GM12878 (cell line): Measurements from ENCODE around the gene SEC23IP. TPM values are rescaled to one million over a fixed set of nuclear protein-coding genes. Genes with fewer than 3 reads are reported as not detected.

Experiments
- ATAC-seq: fragments of 200-7000 bp; cut with Tn5 transposase; 3 replicates; pipeline ENCODE4 v1.9.1; 2020; ENCODE audit warnings: mild to moderate bottlenecking, moderate library complexity
- BruUV-seq: library from RNA; stranded (reverse); fragments of 400-500 nt; replicated peaks from 2 replicates; lab custom pipeline; 2021; lab: Mats Ljungman, UMichigan
- CTCF ChIA-PET: fragments of 300-600 bp; sonication (Branson Sonifier 250); formaldehyde crosslinking; extraction: SDS; loops from one replicate; lab custom pipeline; 2021; ENCODE audit warnings: inconsistent platforms; lab: Yijun Ruan, JAX
- POLR2A ChIA-PET: fragments of 350-600 bp; formaldehyde crosslinking; extraction: SDS; loops from one replicate; lab custom pipeline; 2021; ENCODE audit warnings: inconsistent platforms; lab: Charles Lee
- RAD21 ChIA-PET: fragments of 300-600 bp; sonication (Branson Sonifier 250); formaldehyde crosslinking; loops from one replicate; lab custom pipeline; 2023; ENCODE audit warnings: antibody characterized with exemption; ENCODE audit not compliant: unreplicated experiment; lab: Charles Lee
- SMC1A ChIA-PET: fragments of 300-600 bp; sonication (Branson Sonifier 250); formaldehyde crosslinking; loops from one replicate; lab custom pipeline; 2023; ENCODE audit not compliant: unreplicated experiment, uncharacterized antibody; lab: Charles Lee
- DNase-seq: peaks from one replicate; pipeline ENCODE4 v3.0.0-alpha.2; 2011; ENCODE audit warnings: low read depth, low spot score
- FAIRE-seq: peaks from 3 replicates; lab custom pipeline; 2011; peaks lifted over from hg19 to GRCh38; lab: Jason Lieb, UNC
- H2AFZ ChIP-seq: 2 replicates; pipeline ENCODE4 v1.6.0; 2011; ENCODE audit warnings: low read depth, low read length, control low read depth; ENCODE audit not compliant: control insufficient read depth
- H3K27ac ChIP-seq: 2 replicates; pipeline ENCODE4 v1.5.1; 2011; ENCODE audit warnings: control low read depth; ENCODE audit not compliant: control insufficient read depth, insufficient read depth
- H3K27me3 ChIP-seq, 2 experiments: replicated peaks in 1 of 2; 2 replicates each; pipeline versions ENCODE4 v1.6.0 to v1.6.1; 2011; ENCODE audit warnings: low read length in 1 of 2; ENCODE audit not compliant: control insufficient read depth in 2 of 2, insufficient read depth in 2 of 2
- H3K36me3 ChIP-seq, 2 experiments: 2 replicates each; pipeline ENCODE4 v1.5.1; 2011; ENCODE audit warnings: low read length in 1 of 2; ENCODE audit not compliant: control insufficient read depth in 2 of 2, insufficient read depth in 2 of 2
- H3K4me1 ChIP-seq: 2 replicates; pipeline ENCODE4 v1.6.1; 2011; ENCODE audit warnings: mild to moderate bottlenecking, low read length, moderate library complexity, mixed read lengths; ENCODE audit not compliant: control insufficient read depth, insufficient read depth
- H3K4me2 ChIP-seq: 2 replicates; pipeline ENCODE4 v1.6.0; 2011; ENCODE audit warnings: control low read depth; ENCODE audit not compliant: control insufficient read depth, insufficient read depth
- H3K4me3 ChIP-seq: fragments of 200-600 bp; sonication (generic); 2 replicates; pipeline ENCODE4 v1.5.1; 2016
- H3K79me2 ChIP-seq: 2 replicates; pipeline ENCODE4 v1.6.0; 2011; ENCODE audit warnings: low read length; ENCODE audit not compliant: control insufficient read depth, insufficient read depth
- H3K9ac ChIP-seq: 2 replicates; pipeline ENCODE4 v1.8.0; 2011; ENCODE audit warnings: low read length, control low read depth, mixed read lengths; ENCODE audit not compliant: control insufficient read depth, insufficient read depth
- H3K9me3 ChIP-seq: replicated peaks from 3 replicates; pipeline ENCODE4 v1.5.1; 2011; ENCODE audit warnings: mild to moderate bottlenecking, low read length; ENCODE audit not compliant: control insufficient read depth, insufficient read depth
- H4K20me1 ChIP-seq: 2 replicates; pipeline ENCODE4 v1.6.0; 2011; ENCODE audit not compliant: control insufficient read depth, insufficient read depth
- CBX5 ChIP-seq: sonication (generic); IDR thresholded peaks from 2 replicates; pipeline ENCODE4 v1.6.1; 2016; ENCODE audit warnings: low read depth, moderate library complexity, mild to moderate bottlenecking, inconsistent platforms
- CHD1 ChIP-seq: IDR thresholded peaks from 2 replicates; pipeline ENCODE4 v1.6.1; 2012; ENCODE audit warnings: low read depth, low read length, improper control_type of control experiment
- CHD4 ChIP-seq: fragments of 200-600 bp; sonication (generic); IDR thresholded peaks from 2 replicates; pipeline ENCODE4 v1.6.1; 2016; ENCODE audit warnings: mild to moderate bottlenecking
- CREM ChIP-seq: IDR thresholded peaks from 2 replicates; pipeline ENCODE4 v1.6.1; 2014; ENCODE audit warnings: antibody characterized with exemption, low read depth
- GABPA ChIP-seq: IDR thresholded peaks from 2 replicates; pipeline ENCODE4 v1.6.1; 2014; ENCODE audit warnings: antibody characterized with exemption, low read depth, mild to moderate bottlenecking, inconsistent platforms
- HDGF ChIP-seq: fragments of 450-650 bp; IDR thresholded peaks from 2 replicates; pipeline ENCODE4 v1.6.1; 2016; ENCODE audit warnings: antibody characterized with exemption
- IKZF1 ChIP-seq: fragments of 450-650 bp; conservative IDR thresholded peaks from 2 replicates; pipeline ENCODE4 v1.6.1; 2017; ENCODE audit warnings: antibody characterized with exemption, mild to moderate bottlenecking
- NBN ChIP-seq: fragments of 450-650 bp; IDR thresholded peaks from 2 replicates; pipeline ENCODE4 v1.6.1; 2016
- NR2F1 ChIP-seq: fragments of 450-650 bp; conservative IDR thresholded peaks from 2 replicates; pipeline ENCODE4 v1.6.1; 2017; ENCODE audit warnings: mild to moderate bottlenecking
- PAX5 ChIP-seq: IDR thresholded peaks from 2 replicates; pipeline ENCODE4 v1.6.1; 2011; ENCODE audit warnings: low read depth, low read length, borderline replicate concordance
- RB1 ChIP-seq: fragments of 450-650 bp; formaldehyde crosslinking; IDR thresholded peaks from 2 replicates; pipeline ENCODE4 v1.6.1; 2017; ENCODE audit warnings: mild to moderate bottlenecking, borderline replicate concordance
- SIX5 ChIP-seq: IDR thresholded peaks from 2 replicates; pipeline ENCODE4 v1.6.1; 2011; ENCODE audit warnings: mild to moderate bottlenecking, low read depth, low read length, moderate library complexity; ENCODE audit not compliant: severe bottlenecking
- SPI1 ChIP-seq: IDR thresholded peaks from 2 replicates; pipeline ENCODE4 v1.6.1; 2011; ENCODE audit warnings: low read depth, mild to moderate bottlenecking, low read length, moderate library complexity, borderline replicate concordance; ENCODE audit not compliant: insufficient read depth
- TARDBP ChIP-seq: IDR thresholded peaks from 2 replicates; pipeline ENCODE4 v1.6.1; 2016; ENCODE audit warnings: borderline replicate concordance
- YY1 ChIP-seq: IDR thresholded peaks from 2 replicates; pipeline ENCODE4 v1.6.1; 2011; ENCODE audit warnings: low read depth, mild to moderate bottlenecking, low read length
- ZNF622 ChIP-seq: fragments of 450-650 bp; IDR thresholded peaks from 2 replicates; pipeline ENCODE4 v1.6.1; 2017; ENCODE audit warnings: mild to moderate bottlenecking, inconsistent platforms
- in situ Hi-C: fragments of 300-500 bp; cut with MboI; formaldehyde crosslinking; loops from 9 replicates; pipeline ENCODE4 v1.14.3; 2018; ENCODE audit warnings: mixed read lengths
- intact Hi-C: fragments of 100-400 bp; cut with micrococcal nuclease; formaldehyde crosslinking; loops from one replicate; pipeline ENCODE4 v1.14.2; 2022; ENCODE audit not compliant: unreplicated experiment
- polyA plus RNA-seq, 11 experiments: library from polyadenylated mRNA; depleted of rRNA in 4 of 11; unstranded in 6 of 11; stranded (reverse) in 5 of 11; fragments of >200 nt; fragmentation: Nextera tagmentation in 4 of 11; fragmentation: Illumina TruSeq in 1 of 11; extraction: Ambion mirVana in 4 of 11; extraction: Trizol in 1 of 11; gene quantifications; 1 replicate in 1 of 11; 2 replicates in 10 of 11; pipeline versions ENCODE4 v1.2.1 to v1.2.3, GENCODE V29; 2011 to 2016; ENCODE audit warnings: inconsistent platforms in 2 of 11, missing spikeins in 2 of 11, low read depth in 1 of 11
- total RNA-seq, 4 experiments: library from RNA; depleted of rRNA in 3 of 4; stranded (reverse); fragments of >200 nt in 3 of 4; fragmentation: Illumina TruSeq in 1 of 4; extraction: Trizol in 1 of 4; gene quantifications; 2 replicates each; pipeline versions ENCODE4 v1.2.1 to v1.2.3, GENCODE V29; 2013 to 2021
- TF ChIP-seq, protein P1 (sequence below): fragments of 450-650 bp; formaldehyde crosslinking; IDR thresholded peaks from 2 replicates; pipeline ENCODE4 v1.4.0; 2020; ENCODE audit warnings: mild to moderate bottlenecking, moderate library complexity
- TF ChIP-seq, protein P2 (sequence below): fragments of 450-650 bp; IDR thresholded peaks from 2 replicates; pipeline ENCODE4 v1.6.1; 2017; ENCODE audit warnings: mild to moderate bottlenecking, moderate library complexity

Gene SEC23IP
- total and polyA plus RNA-seq, 10 of the 15 experiments (the other 5 are each of a cell fraction or from before 2014, with no cell fraction given), result 15.1 to 82.5 (median 36.0) TPM

DNA sequence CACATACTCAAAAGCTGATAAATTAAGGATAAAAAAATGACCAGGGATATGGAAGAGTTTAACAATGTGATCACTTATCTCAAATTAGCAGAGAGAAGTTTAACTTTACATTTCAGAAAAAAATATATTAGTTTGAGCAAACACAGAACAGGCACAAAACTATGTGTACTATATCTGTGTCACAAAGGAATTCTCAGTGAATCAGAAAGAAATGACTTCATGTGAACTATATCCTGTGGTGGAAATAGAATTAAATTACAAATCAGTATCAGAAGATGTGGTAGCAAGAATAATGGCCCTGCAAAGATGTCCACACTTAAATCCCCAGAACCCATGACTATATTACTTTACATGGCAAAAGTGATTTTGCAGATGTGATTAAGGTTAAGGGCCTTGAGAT, 70.3 kb downstream of the SEC23IP start:
- BruUV-seq, result no TSS peak
- ChIA-PET POLR2A (no interaction called here), SMC1A (no interaction called here), CTCF (no interaction called here), RAD21 (no interaction called here)
- H3K4me2 ChIP-seq, result no peak overlapping the region
- no peak overlapping the region for H3K27ac ChIP-seq
- H3K4me1 ChIP-seq, result no peaks in the 10 kb centered on the region
- in situ Hi-C loops, result no loop called here
- intact Hi-C loops, result no loop called here
- H3K9ac ChIP-seq, result no peak overlapping the region
- ATAC-seq (no peak), DNase-seq (no peak), FAIRE-seq (no peak)
- no peaks in the 10 kb centered on the region for H4K20me1 ChIP-seq
- no peaks in the 10 kb centered on the region; the same call in 2 of the 3 replicates for H3K9me3 ChIP-seq
- no peak overlapping the region for H2AFZ ChIP-seq
- no peaks in the 10 kb centered on the region for H3K36me3 ChIP-seq
- no peak for TF ChIP-seq SIX5
- TF ChIP-seq TARDBP, result no peak
- TF ChIP-seq CHD4, result no peak
- no peak for TF ChIP-seq IKZF1
- TF ChIP-seq, protein P1, sequence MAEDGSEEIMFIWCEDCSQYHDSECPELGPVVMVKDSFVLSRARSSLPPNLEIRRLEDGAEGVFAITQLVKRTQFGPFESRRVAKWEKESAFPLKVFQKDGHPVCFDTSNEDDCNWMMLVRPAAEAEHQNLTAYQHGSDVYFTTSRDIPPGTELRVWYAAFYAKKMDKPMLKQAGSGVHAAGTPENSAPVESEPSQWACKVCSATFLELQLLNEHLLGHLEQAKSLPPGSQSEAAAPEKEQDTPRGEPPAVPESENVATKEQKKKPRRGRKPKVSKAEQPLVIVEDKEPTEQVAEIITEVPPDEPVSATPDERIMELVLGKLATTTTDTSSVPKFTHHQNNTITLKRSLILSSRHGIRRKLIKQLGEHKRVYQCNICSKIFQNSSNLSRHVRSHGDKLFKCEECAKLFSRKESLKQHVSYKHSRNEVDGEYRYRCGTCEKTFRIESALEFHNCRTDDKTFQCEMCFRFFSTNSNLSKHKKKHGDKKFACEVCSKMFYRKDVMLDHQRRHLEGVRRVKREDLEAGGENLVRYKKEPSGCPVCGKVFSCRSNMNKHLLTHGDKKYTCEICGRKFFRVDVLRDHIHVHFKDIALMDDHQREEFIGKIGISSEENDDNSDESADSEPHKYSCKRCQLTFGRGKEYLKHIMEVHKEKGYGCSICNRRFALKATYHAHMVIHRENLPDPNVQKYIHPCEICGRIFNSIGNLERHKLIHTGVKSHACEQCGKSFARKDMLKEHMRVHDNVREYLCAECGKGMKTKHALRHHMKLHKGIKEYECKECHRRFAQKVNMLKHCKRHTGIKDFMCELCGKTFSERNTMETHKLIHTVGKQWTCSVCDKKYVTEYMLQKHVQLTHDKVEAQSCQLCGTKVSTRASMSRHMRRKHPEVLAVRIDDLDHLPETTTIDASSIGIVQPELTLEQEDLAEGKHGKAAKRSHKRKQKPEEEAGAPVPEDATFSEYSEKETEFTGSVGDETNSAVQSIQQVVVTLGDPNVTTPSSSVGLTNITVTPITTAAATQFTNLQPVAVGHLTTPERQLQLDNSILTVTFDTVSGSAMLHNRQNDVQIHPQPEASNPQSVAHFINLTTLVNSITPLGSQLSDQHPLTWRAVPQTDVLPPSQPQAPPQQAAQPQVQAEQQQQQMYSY (CRISPR knock-in tag), result no peak
- no peak for TF ChIP-seq RB1
- no peak for TF ChIP-seq ZNF622
- TF ChIP-seq SPI1, result no peak
- TF ChIP-seq CBX5, result no peak
- TF ChIP-seq, protein P2, sequence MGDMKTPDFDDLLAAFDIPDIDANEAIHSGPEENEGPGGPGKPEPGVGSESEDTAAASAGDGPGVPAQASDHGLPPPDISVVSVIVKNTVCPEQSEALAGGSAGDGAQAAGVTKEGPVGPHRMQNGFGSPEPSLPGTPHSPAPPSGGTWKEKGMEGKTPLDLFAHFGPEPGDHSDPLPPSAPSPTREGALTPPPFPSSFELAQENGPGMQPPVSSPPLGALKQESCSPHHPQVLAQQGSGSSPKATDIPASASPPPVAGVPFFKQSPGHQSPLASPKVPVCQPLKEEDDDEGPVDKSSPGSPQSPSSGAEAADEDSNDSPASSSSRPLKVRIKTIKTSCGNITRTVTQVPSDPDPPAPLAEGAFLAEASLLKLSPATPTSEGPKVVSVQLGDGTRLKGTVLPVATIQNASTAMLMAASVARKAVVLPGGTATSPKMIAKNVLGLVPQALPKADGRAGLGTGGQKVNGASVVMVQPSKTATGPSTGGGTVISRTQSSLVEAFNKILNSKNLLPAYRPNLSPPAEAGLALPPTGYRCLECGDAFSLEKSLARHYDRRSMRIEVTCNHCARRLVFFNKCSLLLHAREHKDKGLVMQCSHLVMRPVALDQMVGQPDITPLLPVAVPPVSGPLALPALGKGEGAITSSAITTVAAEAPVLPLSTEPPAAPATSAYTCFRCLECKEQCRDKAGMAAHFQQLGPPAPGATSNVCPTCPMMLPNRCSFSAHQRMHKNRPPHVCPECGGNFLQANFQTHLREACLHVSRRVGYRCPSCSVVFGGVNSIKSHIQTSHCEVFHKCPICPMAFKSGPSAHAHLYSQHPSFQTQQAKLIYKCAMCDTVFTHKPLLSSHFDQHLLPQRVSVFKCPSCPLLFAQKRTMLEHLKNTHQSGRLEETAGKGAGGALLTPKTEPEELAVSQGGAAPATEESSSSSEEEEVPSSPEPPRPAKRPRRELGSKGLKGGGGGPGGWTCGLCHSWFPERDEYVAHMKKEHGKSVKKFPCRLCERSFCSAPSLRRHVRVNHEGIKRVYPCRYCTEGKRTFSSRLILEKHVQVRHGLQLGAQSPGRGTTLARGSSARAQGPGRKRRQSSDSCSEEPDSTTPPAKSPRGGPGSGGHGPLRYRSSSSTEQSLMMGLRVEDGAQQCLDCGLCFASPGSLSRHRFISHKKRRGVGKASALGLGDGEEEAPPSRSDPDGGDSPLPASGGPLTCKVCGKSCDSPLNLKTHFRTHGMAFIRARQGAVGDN, result no peak
- TF ChIP-seq YY1, result no peak
- no peak for TF ChIP-seq NR2F1
- no peak for TF ChIP-seq CHD1
- TF ChIP-seq CREM, result no peak
- TF ChIP-seq NBN, result no peak
- no peak for TF ChIP-seq PAX5
- TF ChIP-seq HDGF, result no peak
- no peak for TF ChIP-seq GABPA
- H3K79me2 ChIP-seq, result no peaks in the 10 kb centered on the region
- no peaks in the 10 kb centered on the region for H3K27me3 ChIP-seq
- H3K4me3 ChIP-seq, result no peak overlapping the region
